ENCODE data around the gene C5orf47. TPM values are rescaled to one million over a fixed set of nuclear protein-coding genes. Genes with fewer than 3 reads are reported as not detected.

C5orf47 gene
- polyA plus RNA-seq, 2 of the 4 experiments (the other 2 are of a cell fraction) = 0.13 TPM; not detected in 1

GRCh38 chr5:173984218-173984617 lies 4.8 kb upstream of the C5orf47 start:
- peak; percentile 73 to 74 for ATAC-seq
- H3K4me1 ChIP-seq = no peaks in the 10 kb centered on the region
- WGBS (ENCODE audit: missing lambda C conversion rate) = 7% methylated on average over 4 of the region's 4 CpGs
- H3K4me3 ChIP-seq = no peak overlapping the region
- peak; percentile 48 for TF ChIP-seq SMC3 (IDR thresholded peaks at IDR 0.05)
- TF ChIP-seq SREBF2 (IDR thresholded peaks at IDR 0.05) = no peak
- TF ChIP-seq RNF2 (IDR thresholded peaks at IDR 0.05; ENCODE audit: borderline replicate concordance, low read depth) = no peak
- TF ChIP-seq, protein P1, sequence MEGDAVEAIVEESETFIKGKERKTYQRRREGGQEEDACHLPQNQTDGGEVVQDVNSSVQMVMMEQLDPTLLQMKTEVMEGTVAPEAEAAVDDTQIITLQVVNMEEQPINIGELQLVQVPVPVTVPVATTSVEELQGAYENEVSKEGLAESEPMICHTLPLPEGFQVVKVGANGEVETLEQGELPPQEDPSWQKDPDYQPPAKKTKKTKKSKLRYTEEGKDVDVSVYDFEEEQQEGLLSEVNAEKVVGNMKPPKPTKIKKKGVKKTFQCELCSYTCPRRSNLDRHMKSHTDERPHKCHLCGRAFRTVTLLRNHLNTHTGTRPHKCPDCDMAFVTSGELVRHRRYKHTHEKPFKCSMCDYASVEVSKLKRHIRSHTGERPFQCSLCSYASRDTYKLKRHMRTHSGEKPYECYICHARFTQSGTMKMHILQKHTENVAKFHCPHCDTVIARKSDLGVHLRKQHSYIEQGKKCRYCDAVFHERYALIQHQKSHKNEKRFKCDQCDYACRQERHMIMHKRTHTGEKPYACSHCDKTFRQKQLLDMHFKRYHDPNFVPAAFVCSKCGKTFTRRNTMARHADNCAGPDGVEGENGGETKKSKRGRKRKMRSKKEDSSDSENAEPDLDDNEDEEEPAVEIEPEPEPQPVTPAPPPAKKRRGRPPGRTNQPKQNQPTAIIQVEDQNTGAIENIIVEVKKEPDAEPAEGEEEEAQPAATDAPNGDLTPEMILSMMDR (IDR thresholded peaks at IDR 0.05) = peak; percentile 43
- TF ChIP-seq, protein P2, sequence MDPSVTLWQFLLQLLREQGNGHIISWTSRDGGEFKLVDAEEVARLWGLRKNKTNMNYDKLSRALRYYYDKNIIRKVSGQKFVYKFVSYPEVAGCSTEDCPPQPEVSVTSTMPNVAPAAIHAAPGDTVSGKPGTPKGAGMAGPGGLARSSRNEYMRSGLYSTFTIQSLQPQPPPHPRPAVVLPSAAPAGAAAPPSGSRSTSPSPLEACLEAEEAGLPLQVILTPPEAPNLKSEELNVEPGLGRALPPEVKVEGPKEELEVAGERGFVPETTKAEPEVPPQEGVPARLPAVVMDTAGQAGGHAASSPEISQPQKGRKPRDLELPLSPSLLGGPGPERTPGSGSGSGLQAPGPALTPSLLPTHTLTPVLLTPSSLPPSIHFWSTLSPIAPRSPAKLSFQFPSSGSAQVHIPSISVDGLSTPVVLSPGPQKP (IDR thresholded peaks at IDR 0.05; ENCODE audit: low read depth, low read length) = no peak
- peak; percentile 65 to 72 for TF ChIP-seq RAD21 (conservative IDR thresholded peaks at IDR 0.05 in 1 of 2, IDR thresholded peaks at IDR 0.05 in 1 of 2)
- no peak for TF ChIP-seq MAFK (IDR thresholded peaks at IDR 0.05; ENCODE audit: partially characterized antibody)
- TF ChIP-seq ZNF302 (CRISPR knock-in tag; IDR thresholded peaks at IDR 0.05) = no peak
- no peak for TF ChIP-seq HEYL (CRISPR knock-in tag; IDR thresholded peaks at IDR 0.05)
- H3K9me3 ChIP-seq = peaks cover 12% of the 10 kb centered on the region; the same call in 2 of the 3 replicates
- POLR2A ChIA-PET = no interaction called here
- CTCF ChIA-PET = interaction anchor here (0.7 to 6.2 kb wide), 14 partner anchors 10 to 372 kb away, joined by 3 to 43 read pairs (median 4); partner anchors contain the start of gene BOD1
- peak; percentile 85 for FAIRE-seq
- no peak overlapping the region for H3K27ac ChIP-seq
- H3K4me2 ChIP-seq = no peak overlapping the region
- DNase-seq (ENCODE audit: low read depth in 1 of 2, low spot score in 1 of 2) = peak in 1 of 2 experiments; percentile 49

DNA sequence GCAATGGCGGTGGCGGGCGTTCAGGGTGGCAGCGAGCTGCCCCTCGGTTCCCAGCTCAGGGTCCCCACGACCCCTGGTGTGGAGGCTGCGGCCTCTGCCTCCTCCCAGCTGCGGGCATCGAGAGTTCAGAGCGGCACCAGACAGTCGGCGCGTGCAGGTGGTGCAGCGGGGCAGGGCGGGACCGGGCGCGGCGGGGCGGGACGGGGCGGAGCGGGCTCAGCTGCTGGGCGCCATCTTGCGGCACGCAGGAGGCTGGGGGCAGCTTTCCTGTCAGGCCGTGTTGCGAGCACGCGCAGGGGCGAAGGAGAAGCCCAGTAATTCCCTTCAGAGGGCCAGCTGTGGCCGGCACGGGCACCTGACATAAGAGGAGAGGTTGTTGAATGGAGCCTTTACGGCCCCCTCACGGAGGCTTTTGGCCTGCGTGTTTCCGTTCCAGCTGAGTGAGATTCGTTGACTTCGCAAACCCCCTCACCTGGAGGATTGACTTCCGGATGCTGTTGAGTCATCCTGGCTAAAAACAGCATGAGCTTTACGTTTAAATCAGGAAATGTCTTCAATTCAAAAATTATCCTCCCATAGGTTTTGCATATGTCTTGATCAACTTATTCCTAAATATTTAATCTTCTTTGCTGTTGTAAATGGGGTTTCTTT lies 587 bp downstream of the C5orf47 start:
- 83% methylated on average over 18 of the region's 41 CpGs for WGBS (ENCODE audit: missing lambda C conversion rate)
- TF ChIP-seq E2F6 (IDR thresholded peaks at IDR 0.05; ENCODE audit: borderline replicate concordance, low read depth) = no peak
- Histone ChIP-seq H3K9me3 (peaks cover 12% of the 10 kb centered on the region; the same call in 1 of the 3 replicates), H3K27ac (no peak overlapping the region), H3K4me1 (no peaks in the 10 kb centered on the region), H3K4me3 (no peak overlapping the region), H3K4me2 (no peak overlapping the region)
- FAIRE-seq = no peak
- no peak for DNase-seq (ENCODE audit: low read depth in 1 of 2, low spot score in 1 of 2)
- no peak for ATAC-seq
- POLR2A ChIA-PET = no interaction called here
- CTCF ChIA-PET = interaction anchor here (0.6 to 3.1 kb wide), 6 partner anchors 16 to 699 kb away, joined by 3 to 14 read pairs (median 4); partner anchors contain the start of gene BOD1

- Histone ChIP-seq H3K4me3 (no peak overlapping the region), H3K4me1 (0 out of 3 replicates have a peak, but pooled peaks cover 3% of the 10 kb centered on the region), H3K4me2 (no peak overlapping the region), H3K9me3 (no peaks in the 10 kb centered on the region), H3K27ac (no peak overlapping the region)
- TF ChIP-seq SREBF2 (IDR thresholded peaks at IDR 0.05) (no peak), CBX8 (IDR thresholded peaks at IDR 0.05) (no peak), EHF (CRISPR knock-in tag; IDR thresholded peaks at IDR 0.05) (no peak), PHF8 (IDR thresholded peaks at IDR 0.05; ENCODE audit: borderline replicate concordance, low read depth) (no peak), ATOH8 (CRISPR knock-in tag; IDR thresholded peaks at IDR 0.05; ENCODE audit: low read depth) (no peak), MYC (IDR thresholded peaks at IDR 0.05; ENCODE audit: borderline replicate concordance, low read length) (no peak), FOXS1 (CRISPR knock-in tag; IDR thresholded peaks at IDR 0.05) (no peak)
- TF ChIP-seq, protein P1 (IDR thresholded peaks at IDR 0.05) = no peak
- POLR2A ChIA-PET = no interaction called here
- DNase-seq (ENCODE audit: low read depth in 1 of 2, low spot score in 1 of 2) (no peak), FAIRE-seq (no peak), ATAC-seq (peak in 1 of 2 experiments; percentile 56; a peak in 3 of 6 replicates)
- 23% methylated on average over 4 of the region's 4 CpGs for WGBS (ENCODE audit: missing lambda C conversion rate)
- CTCF ChIA-PET = interaction anchor here (4.1 kb wide), 1 partner anchor 24 kb away, joined by 18 read pairs; no protein-coding TSS in a partner anchor
Measured at GRCh38 chr5:173997331-173997730, 8.4 kb downstream of the C5orf47 start.
